Stimulated activated CD4-positive, alpha-beta T cell treated with anti-CD3 and anti-CD28 coated beads, Interleukin-4, amount 100 ng/mL, for 24 hours (primary cell): ENCODE data around the gene DYNLL2.
"Not testable (repeated sequence)": the region's sequence is repeated elsewhere in the genome, so short reads cannot be mapped to it uniquely, and the experiment has no call there.

Experiments
- DNase-seq: peaks from one replicate; pipeline ENCODE4 v3.0.0-alpha.2; 2020

Gene DYNLL2

GRCh38 chr17:58073266-58073665, 10.0 kb upstream of the DYNLL2 start:
- not testable (repeated sequence) for DNase-seq

GRCh38 chr17:58074406-58074805, 8.8 kb upstream of the DYNLL2 start:
- not testable (repeated sequence) for DNase-seq

- no peak for DNase-seq
These were observed 3.8 kb upstream of the DYNLL2 start for GRCh38 chr17:58079300-58080033.

GRCh38 chr17:58081646-58082340, 1.4 kb upstream of the DYNLL2 start:
- DNase-seq: no peak

- DNase-seq: no peak
These were observed 814 bp upstream of the DYNLL2 start for GRCh38 chr17:58082341-58082869.

DNA sequence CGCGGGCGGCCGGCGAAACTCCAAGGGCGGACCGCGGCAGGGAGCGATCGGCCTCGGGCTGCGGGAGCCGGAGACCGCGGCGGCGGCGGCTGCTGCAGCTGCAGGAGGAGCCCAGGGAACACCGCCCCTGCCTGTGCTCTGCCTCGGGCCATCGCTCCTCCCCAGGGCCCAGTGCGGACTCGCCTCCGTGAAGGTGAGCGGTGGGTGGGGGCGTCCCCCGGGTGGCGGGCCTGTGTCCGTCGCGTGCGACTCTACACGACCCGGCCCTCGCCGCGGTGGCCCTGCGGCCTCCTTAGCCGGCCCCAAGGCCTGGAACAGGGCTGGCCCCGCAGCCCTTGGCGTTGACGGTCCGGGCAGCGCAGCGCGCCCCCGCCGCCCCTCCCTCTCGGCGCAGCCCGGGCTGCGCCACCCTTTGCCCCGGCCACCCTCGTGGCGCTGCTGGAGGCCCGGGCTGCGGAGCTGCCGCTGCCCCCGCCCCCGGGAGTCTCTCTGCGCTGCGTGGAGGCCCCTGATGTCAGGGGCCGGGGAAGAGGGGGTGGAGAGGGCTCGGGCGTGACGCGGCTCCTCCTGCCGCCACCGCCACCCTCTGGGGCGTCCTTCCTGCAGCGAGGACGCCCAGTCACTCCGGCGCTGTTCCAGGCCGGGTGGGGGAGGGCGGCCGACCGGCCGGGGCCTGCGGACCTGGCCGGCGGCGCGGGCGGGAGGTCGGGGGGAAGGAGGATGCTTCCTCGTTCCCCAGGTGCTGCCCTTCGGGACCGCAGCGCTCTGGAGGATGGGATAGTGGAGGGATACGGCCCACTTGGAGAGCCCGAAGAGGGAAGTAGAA, 485 bp downstream of the DYNLL2 start:
- peak; percentile 66 for DNase-seq

GRCh38 chr17:58084317-58084981, 1.2 kb downstream of the DYNLL2 start:
- DNase-seq: peak; percentile 52

- no peak for DNase-seq
These were observed 2.0 kb downstream of the DYNLL2 start for GRCh38 chr17:58085039-58085715.

DNA sequence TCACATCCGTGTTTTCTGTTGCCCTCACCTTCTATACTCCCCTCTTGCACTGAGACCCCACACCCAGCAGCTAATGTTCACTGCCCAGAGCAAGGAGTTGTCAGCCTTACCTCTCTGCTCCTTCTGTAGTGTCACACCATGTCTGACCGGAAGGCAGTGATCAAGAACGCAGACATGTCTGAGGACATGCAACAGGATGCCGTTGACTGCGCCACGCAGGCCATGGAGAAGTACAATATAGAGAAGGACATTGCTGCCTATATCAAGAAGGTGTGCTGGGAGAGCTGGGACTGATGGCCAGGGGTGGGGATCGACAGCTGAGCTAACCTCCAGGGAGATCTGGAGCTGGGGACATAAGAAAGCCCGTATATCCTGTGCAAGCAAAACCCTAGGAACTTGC, 3.7 kb downstream of the DYNLL2 start:
- no peak for DNase-seq

- DNase-seq: no peak
These were observed 5.4 kb downstream of the DYNLL2 start for GRCh38 chr17:58088624-58089023.

GRCh38 chr17:58089111-58089510, 5.9 kb downstream of the DYNLL2 start:
- no peak for DNase-seq

DNA sequence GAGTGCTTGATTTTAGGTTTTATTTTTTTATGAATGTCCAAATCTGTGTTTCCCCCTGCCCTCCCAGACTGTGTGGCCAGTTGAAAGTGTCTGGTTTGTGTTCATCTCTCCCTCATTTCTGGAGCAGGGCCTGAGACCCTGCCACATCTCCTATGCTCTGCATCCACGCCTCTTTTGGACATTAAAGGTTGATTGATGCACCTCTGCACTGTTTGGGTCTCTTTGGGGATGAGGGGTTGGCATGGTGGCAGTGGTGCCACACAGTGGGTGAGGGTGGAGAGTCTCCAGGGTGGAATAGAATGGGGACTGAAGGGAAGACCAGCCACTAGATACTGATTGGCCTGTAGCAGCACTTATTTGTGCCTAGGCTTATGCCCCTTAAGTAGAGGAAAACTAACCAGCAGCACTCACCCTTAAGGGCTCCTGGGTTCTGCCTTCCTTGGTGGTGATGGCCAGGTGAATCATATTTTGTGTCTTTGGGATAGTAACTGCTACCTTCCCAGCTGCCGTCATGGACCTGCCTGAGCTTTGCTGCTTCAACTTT, 7.9 kb downstream of the DYNLL2 start:
- DNase-seq: no peak

DNA sequence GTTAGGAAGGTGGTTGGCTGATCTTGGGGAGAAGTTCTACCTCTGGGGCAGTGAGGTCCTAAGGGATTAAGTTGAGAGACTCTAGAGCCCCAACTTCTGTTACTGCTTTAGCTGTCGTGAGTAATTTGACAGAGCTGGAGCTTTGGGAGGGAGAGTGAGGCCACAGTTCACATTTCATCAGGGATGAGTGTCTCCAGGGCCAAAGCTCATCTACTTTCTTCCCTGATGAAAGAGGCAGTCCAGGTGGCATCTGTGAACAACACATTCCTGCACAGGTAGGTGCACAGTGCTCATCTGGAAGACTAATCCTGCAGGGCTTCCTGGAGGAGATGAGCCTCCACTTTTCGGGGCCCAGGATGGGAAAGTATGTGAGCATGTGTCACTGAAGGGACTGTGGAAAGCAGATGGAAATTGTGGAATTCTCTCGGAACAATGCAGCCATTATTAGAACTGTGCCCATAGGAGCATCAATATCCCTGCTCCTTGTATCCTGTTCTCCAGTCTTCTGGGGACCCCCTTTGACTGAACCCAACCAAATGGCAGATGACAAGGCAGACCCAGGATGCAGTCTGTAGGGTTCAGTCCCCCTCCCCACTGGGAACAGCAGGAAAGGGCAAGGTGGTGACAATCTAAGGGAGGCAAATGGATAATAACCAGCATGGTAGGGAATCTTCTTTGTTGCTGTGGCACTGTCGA, 9.0 kb downstream of the DYNLL2 start:
- DNase-seq: no peak

- DNase-seq: no peak
These were observed 9.7 kb downstream of the DYNLL2 start for GRCh38 chr17:58092797-58093385.

- no peak for DNase-seq
These were observed 10.9 kb downstream of the DYNLL2 start for GRCh38 chr17:58094118-58094517.

DNA sequence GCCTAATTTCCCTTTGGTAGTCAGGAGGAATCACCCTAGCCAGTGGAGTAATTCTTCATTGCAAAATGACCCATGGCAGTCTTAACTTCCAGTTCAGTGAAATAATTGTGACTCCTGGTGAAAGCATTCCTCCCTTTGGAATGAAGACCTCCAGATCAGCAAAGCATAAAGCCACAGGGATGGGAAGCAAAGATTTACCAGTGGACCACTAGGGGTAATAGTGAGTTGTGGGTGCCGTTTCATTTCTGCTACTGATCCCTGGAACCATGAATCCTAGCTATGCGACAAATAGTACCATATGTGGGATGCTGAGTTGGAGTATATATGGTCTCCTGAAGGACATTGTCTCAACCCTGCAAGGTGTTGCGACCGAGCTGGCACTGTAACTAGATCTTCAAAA, 13.7 kb downstream of the DYNLL2 start:
- DNase-seq: no peak

GRCh38 chr17:58097384-58098088, 14.3 kb downstream of the DYNLL2 start:
- DNase-seq: no peak

DNA sequence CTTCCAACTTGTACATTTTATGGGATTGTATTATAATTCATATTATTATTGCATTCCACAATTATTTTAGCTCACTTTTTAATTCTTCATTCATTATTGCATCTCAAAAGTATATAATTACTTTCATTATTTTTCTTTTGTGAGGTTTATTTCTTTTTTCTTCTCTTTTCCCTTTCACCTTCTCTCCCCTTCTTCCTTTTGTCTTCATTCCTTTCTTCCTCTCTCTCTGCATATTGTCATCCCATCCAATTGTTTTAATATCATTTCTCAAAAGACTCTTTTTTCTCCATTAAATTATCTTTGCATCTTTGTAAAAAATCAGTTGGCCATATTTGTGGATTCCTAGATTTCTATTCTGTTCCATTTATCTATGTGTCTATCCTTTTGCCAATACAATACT, 17.3 kb downstream of the DYNLL2 start:
- no peak for DNase-seq

GRCh38 chr17:58101898-58102297, 18.7 kb downstream of the DYNLL2 start:
- DNase-seq: not testable (repeated sequence)

DNA sequence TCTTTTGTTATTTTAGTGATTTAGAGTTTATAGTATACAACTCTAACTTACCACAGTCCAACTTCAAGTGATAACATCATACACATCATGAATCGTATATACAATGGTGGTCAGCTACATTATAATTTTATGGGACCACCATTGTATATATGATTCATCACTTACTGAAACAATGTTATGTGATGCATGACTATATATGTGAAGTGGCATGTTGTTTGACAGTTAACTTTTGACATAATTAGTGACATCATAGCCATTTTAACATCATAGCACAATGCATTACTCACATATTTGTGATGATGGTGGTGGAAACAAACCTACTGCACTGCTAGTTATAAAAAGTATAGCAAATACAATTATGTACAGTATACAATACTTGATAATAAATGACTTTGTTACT, 21.9 kb downstream of the DYNLL2 start:
- no peak for DNase-seq
